Embryonic facial prominence (tissue), 1 donor: ENCODE data around the gene SSX2IP.
"Not testable (repeated sequence)": the region's sequence is repeated elsewhere in the genome, so short reads cannot be mapped to it uniquely, and the experiment has no call there.

Experiments
- DNase-seq: peaks from one replicate; pipeline ENCODE4 v3.0.0-alpha.2; 2016; ENCODE audit errors: extremely low spot score

Gene SSX2IP

DNA sequence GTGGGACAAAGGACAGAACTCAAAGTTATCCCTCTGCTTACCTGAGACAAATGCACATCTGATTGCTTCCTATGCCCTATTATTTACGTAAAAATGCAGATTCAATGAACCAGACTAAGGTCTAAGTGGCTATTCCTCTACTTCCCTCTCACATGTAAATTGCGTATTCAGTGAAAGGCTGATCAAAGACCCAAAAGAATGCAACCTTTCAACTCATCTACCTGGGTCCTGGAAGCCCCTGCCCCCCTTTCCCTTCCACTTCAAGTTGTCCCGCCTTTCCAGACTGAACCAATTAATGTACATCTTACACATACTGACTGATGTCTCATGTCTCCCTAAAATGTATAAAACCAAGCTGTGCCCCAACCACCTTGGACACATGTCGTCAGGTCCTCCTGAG, 14.6 kb downstream of the SSX2IP start:
- no peak for DNase-seq

- DNase-seq = no peak
Observed at GRCh38 chr1:84675106-84675505, 15.2 kb downstream of the SSX2IP start.

DNA sequence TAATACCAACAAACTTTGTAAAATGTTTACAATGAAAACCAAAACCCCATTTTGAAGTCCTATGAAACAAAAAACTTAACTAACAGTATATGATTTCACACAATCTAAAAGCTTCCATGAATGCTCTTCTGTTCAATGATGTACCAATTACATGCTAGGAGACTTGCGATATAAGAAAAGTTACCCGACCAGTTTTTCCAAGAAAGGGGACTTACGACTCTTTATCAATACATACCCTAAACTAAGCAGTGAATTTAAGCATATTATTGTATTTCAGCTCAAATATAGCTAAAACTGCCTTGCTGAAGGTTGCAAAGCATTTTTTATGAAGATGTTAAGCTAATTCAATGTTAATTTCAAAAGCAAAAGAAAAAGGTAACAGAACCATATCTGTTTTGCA, 15.6 kb downstream of the SSX2IP start:
- no peak for DNase-seq

- DNase-seq = no peak
Observed at GRCh38 chr1:84674021-84674420, 16.2 kb downstream of the SSX2IP start.

DNA sequence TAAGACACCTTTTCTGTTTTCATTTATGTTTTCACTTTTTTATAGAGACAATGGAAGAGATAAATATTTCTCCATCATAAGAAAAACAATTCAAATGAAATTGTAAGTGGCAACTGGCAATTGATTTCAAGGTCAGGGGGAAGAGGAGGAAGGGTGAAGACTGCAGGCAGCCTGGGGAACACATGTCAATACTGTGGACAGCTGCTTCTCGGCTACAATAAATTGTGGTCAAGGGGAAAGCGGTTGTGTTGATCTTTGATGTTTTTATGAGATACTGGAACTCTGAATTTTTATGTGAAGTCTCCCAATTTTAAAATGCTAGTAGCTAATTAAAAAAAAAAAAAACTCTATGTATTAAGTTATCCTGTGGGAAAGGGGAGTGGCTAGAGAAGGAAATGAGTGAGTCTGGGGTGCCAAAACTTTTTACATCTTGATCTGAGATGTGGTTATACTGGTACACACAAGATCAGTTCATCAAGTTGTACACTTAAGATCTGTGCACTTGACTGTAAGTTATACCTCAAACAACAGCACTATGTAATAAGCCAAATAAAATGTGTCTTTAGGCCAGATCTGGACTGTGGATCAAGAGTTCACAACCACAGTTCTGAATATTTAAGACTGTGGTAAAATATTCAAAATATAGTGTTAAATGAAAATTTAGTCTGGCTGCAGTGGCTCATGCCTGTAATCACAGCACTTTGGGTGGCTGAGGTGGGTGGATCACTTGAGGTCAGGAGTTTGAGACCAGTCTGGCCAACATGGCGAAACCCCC, 18.0 kb downstream of the SSX2IP start:
- DNase-seq = no peak

DNA sequence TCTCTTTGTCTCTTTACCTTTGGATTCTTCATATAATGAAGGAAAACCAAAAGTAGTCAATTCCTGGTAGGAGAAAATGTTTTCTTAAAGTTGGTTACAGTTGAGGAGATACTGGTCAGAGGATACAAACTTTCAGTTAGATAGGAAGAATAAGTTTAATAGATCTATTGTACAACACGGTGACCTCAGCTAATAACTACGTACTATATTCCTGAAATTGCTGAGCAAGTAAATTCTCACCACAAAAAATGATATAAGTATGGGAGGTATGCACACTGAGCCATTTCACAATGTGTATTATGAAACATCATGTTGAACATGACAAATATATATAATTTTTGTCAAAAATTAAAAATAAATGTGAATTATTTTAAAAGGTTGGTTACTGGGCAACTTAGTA, 20.4 kb downstream of the SSX2IP start:
- no peak for DNase-seq

DNA sequence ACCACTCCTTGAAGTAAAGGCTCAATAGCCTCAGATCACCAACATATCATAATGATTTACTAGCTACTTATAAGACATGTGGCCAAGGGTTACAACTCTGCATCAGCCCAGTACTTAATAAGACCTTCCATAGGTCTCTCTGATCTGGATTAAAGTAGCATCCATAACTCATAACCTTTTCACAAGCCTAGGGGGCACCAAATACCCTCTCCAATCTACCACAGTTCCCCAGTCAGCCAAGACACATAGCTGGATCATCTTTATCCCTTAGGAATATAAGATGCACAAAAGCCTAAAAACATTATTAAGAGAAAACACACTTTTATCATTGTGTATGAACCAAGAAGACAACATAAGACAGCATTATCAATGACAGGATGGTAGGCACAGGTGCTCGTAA, 22.1 kb downstream of the SSX2IP start:
- no peak for DNase-seq

- no peak for DNase-seq
Observed at GRCh38 chr1:84665703-84666317, 24.5 kb downstream of the SSX2IP start.

DNA sequence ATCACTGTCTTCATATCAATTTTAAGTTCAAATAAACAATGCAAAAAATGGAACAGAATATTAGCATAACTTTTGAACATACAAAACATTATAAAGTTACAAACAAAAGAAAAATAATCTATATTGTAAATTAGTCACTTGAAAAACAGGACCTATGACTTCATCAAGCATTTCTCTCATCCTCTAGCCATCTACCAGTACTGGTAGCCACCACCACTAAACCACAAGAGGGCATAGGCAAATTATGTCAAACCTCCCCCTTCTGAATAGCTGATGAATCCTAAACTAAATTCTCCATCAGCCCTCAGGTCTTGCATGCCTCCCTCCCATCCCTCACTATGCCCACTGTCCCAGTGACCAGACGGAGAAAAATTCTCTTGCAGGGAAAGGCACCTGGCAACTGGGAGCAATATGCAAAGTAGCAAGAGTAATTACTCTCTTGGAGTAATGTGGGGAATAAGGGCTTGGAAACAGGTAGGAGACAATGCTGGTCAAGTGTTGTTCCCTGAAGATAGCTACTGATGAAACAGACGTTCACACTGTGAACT, 37.1 kb downstream of the SSX2IP start:
- DNase-seq = no peak

DNA sequence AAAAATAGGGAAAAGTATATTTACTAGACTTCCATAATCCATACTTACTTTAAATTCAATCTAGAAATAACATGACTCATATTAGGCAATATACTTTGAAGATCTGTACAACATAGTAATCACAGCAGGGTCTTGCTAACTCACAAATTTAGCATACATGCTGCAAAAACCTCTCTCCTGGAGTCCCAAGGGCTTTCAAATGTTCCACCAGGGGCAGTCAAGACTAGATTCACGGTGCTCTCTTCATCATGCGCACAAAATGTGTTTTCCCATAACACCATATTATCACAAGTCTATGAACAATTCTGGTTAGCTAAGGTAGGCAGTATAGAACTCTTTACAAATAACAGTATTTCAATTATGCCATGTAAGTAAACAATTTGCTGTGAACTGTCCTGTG, 45.8 kb downstream of the SSX2IP start:
- DNase-seq = no peak

DNA sequence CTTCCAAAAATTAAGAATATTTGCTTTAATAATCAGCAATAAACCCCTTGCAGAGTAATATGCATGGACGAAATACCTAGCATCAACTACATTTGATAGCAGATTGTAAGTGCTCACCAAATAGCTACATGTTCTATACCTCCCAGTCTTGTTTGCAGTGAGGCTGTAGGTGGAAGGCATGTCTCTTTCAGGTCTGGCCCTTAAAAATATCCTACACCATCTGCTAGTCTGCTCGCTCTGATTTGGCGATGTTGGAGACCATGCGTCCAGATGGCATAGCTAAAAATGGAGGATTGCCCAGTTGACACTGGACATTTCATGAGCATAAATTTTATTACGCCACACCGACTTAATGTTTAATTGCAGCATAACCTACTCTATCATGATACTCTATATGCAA, 47.1 kb downstream of the SSX2IP start:
- DNase-seq = no peak

DNA sequence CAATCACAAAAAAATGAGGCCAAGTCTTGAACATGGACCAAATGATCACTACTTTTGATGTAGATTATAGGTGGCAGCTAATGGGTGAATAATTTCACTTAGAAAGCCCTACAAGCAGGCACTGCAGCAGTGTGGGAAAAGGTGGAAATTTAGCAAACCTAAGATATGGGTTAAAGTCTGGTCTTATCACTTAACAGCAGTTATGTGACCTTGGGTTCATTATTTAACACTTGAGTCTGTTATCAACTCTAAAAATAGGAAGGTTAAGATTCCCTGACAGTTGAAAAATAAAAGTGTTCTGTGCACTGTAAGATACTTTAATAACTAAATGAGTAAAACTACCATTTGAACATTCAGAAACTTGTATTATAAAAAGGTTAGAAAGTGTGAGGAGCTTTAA, 47.5 kb downstream of the SSX2IP start:
- DNase-seq = no peak

- DNase-seq = not testable (repeated sequence)
Observed at GRCh38 chr1:84639731-84640130, 50.5 kb downstream of the SSX2IP start.

GRCh38 chr1:84635429-84635828, 54.8 kb downstream of the SSX2IP start:
- DNase-seq = no peak

DNA sequence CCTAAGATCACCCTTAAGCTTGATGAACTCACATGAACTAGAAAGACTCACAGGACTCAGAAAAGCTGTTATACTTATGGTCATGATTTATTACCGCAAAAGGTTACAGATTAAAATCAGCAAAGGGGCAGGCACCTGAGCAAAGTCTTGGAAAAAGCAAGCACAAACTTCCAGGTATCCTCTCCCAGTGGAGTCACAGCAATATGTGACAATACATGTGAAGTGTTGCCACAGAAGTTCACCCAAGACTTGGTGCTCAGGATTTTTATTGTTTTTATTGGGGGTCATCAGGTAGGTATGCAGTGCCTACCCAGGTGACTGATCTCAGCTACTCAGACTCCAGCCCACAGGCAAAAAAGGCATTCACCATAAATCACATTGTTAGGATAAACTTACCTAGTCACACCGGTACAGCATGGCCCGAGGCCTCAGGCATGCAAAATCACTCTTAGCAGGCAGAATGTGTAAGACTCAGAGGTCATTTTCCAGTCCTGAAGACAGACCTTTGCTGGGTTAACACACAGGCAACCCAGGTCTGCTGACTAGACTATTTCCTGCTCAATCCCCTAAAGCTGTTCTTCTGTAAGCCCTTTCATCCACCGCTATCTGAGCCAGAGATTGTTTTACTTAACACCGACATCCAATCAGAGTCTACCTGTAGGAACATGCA, 55.6 kb downstream of the SSX2IP start:
- no peak for DNase-seq

GRCh38 chr1:84632673-84633434, 57.4 kb downstream of the SSX2IP start:
- DNase-seq = no peak

DNA sequence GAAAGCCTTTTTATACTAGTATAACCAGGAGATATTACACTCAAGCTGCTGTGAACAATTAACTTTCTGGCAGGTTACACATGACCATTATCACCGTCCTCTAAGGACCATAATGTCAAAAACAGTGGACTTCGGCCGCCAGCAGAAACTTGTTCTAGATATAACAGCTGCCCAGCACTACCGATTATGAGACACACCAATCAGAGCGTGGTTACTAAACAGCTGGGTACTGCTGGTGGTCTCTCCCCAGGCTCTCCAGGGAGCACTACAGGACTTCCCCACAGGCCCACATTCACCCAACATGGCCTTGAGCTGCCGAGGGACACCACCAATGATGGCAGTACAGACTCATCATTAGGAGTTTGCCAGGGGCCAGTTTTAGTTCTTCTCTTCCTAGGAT, 58.1 kb downstream of the SSX2IP start:
- no peak for DNase-seq

GRCh38 chr1:84624876-84625275, 65.4 kb downstream of the SSX2IP start:
- DNase-seq = no peak

DNA sequence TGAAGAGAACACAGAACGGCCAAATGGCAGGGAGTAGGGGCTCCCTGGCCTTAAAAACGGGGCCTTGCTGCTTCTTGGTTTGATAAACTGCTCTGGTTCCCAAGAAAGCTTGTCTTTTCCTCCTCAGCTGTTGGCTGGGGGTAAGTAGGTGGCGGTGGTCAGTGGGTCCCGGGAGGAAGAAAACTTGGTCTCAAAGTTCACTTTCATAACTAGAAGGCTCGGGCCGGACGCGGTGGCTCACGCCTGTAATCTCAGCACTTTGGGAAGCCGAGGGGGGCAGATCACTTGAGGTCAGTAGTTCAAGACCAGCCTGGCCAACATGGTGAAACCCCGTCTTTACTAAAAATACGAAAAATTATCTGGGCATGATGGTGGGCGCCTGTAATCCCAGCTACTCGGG, 68.7 kb downstream of the SSX2IP start:
- DNase-seq = no peak

DNA sequence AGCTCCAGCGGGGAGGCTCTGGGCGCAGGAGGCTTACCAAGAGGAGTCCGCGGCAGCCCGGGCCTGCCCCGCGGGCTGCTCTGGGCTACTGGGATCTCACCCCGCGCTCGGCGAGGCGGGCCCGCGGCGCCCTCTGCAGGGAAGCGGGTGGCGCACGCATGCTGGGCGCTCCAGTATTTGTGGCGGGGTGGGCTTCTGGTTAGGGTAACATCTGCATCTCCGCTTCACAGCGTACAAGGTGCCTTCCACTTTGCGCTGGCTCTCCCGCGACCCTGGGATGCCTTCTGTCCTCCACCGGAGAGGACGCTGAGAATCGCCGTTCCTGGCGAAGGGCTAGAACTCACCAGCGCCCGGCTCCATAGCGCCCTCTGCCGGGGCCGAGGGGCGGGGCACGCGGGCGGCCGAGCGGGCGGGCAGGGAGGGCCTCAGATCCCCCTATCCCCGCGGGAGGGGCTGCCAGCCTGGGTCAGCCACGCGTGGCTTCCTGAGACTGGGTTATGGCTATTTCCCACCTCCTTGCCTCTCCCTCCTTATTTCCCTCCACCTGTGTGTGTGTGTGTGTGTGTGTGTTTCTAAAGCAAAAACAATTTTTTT, 69.4 kb downstream of the SSX2IP start:
- peak; percentile 22 for DNase-seq

GRCh38 chr1:84619383-84620102, 70.7 kb downstream of the SSX2IP start:
- DNase-seq = no peak
